Natural killer cell treated with Interleukin-12 subunit alpha and Interleukin-12 subunit beta and Interleukin-15 and Interleukin-18, amount 100 ng/mL, for 72 hours (primary cell): ENCODE measurements around the gene VPS33A. TPM values are rescaled to one million over a fixed set of nuclear protein-coding genes. Genes with fewer than 3 reads are reported as not detected.
"Not testable (repeated sequence)": the region's sequence is repeated elsewhere in the genome, so short reads cannot be mapped to it uniquely, and the experiment has no call there.

Experiments
- ATAC-seq, 2 donors: fragments of 150-1000 bp; cut with Tn5 transposase in 1 of 2; sonication (Bioruptor Pico), chemical (Tn5 transposase) in 1 of 2; 2 replicates each; pipeline ENCODE4 v1.10.0; 2021
- DNase-seq: peaks from one replicate; pipeline ENCODE4 v3.0.0; 2022; ENCODE audit warnings: low spot score
- H3K27ac Mint-ChIP-seq, 2 donors: 1 replicate in 1 of 2; 2 replicates in 1 of 2; pipeline ENCODE4 v1.8.0; 2022; ENCODE audit warnings: mixed read lengths in 2 of 2, mild to moderate bottlenecking in 1 of 2, moderate library complexity in 1 of 2
- H3K27me3 Mint-ChIP-seq, 2 donors: 1 replicate in 1 of 2; 2 replicates in 1 of 2; pipeline ENCODE4 v1.8.0; 2022; ENCODE audit warnings: mixed read lengths in 2 of 2
- H3K36me3 Mint-ChIP-seq: one replicate; pipeline ENCODE4 v1.8.0; 2022; ENCODE audit warnings: mixed read lengths
- H3K4me1 Mint-ChIP-seq, 2 donors: 1 replicate in 1 of 2; 2 replicates in 1 of 2; pipeline ENCODE4 v1.8.0; 2022; ENCODE audit warnings: low read depth in 2 of 2, mixed read lengths in 2 of 2, mild to moderate bottlenecking in 1 of 2
- H3K4me3 Mint-ChIP-seq: one replicate; pipeline ENCODE4 v1.8.0; 2022; ENCODE audit warnings: mixed read lengths
- H3K9me3 Mint-ChIP-seq: 2 replicates; pipeline ENCODE4 v1.8.0; 2022; ENCODE audit warnings: mixed read lengths
- total RNA-seq, 2 donors: library from RNA; stranded (reverse); gene quantifications; one replicate each; pipeline ENCODE4 v1.2.3, GENCODE V29; 2022

Gene VPS33A
- total RNA-seq, 2 donors from 2014 or later = 31.8 to 34.4 TPM

GRCh38 chr12:122283680-122284079 is 17.4 kb upstream of the VPS33A start:
- ATAC-seq (no peak), DNase-seq (no peak)
- H3K36me3 Mint-ChIP-seq = no peaks in the 10 kb centered on the region
- H3K4me1 Mint-ChIP-seq = peaks cover 0 to 3% of the 10 kb centered on the region in 2 donors
- H3K4me3 Mint-ChIP-seq = no peak overlapping the region
- H3K9me3 Mint-ChIP-seq = no peaks in the 10 kb centered on the region
- H3K27me3 Mint-ChIP-seq = no peaks in the 10 kb centered on the region
- no peak overlapping the region for H3K27ac Mint-ChIP-seq

GRCh38 chr12:122282061-122282460 is 15.8 kb upstream of the VPS33A start:
- H3K4me1 Mint-ChIP-seq = peaks cover 0 to 2% of the 10 kb centered on the region in 2 donors
- no peaks in the 10 kb centered on the region for H3K36me3 Mint-ChIP-seq
- no peaks in the 10 kb centered on the region for H3K27me3 Mint-ChIP-seq
- no peaks in the 10 kb centered on the region for H3K9me3 Mint-ChIP-seq
- no peak overlapping the region for H3K27ac Mint-ChIP-seq
- no peak for ATAC-seq
- no peak for DNase-seq
- no peak overlapping the region for H3K4me3 Mint-ChIP-seq

- no peak for ATAC-seq
- no peak overlapping the region for H3K4me3 Mint-ChIP-seq
- H3K27me3 Mint-ChIP-seq = no peaks in the 10 kb centered on the region
- peaks cover 0 to 2% of the 10 kb centered on the region in 2 donors for H3K4me1 Mint-ChIP-seq
- no peak overlapping the region for H3K27ac Mint-ChIP-seq
- no peak for DNase-seq
- peaks cover 5% of the 10 kb centered on the region for H3K36me3 Mint-ChIP-seq
- H3K9me3 Mint-ChIP-seq = no peaks in the 10 kb centered on the region
Measured at GRCh38 chr12:122276242-122276641, 9.9 kb upstream of the VPS33A start.

GRCh38 chr12:122275459-122275858 is 9.2 kb upstream of the VPS33A start:
- Mint-ChIP-seq H3K36me3 (peaks cover 5% of the 10 kb centered on the region), H3K9me3 (no peaks in the 10 kb centered on the region), H3K27me3 (no peaks in the 10 kb centered on the region), H3K4me1 (peaks cover 0 to 2% of the 10 kb centered on the region in 2 donors), H3K4me3 (no peak overlapping the region), H3K27ac (no peak overlapping the region)
- ATAC-seq = no peak
- no peak for DNase-seq

- Mint-ChIP-seq H3K27me3 (no peaks in the 10 kb centered on the region), H3K4me3 (peak overlapping the region; percentile 94), H3K9me3 (no peaks in the 10 kb centered on the region), H3K27ac (peak overlapping the region; percentile 97 to 99), H3K4me1 (peaks cover 7 to 10% of the 10 kb centered on the region in 2 donors), H3K36me3 (peaks cover 5% of the 10 kb centered on the region)
- ATAC-seq (peak; percentile 59 to 62), DNase-seq (no peak)
Measured at GRCh38 chr12:122265886-122266229, 436 bp downstream of the VPS33A start.

GRCh38 chr12:122265476-122265875 is 818 bp downstream of the VPS33A start:
- Mint-ChIP-seq H3K27ac (peak overlapping the region; percentile 97 to 99), H3K4me1 (peaks cover 7 to 10% of the 10 kb centered on the region in 2 donors), H3K36me3 (peaks cover 5% of the 10 kb centered on the region), H3K27me3 (no peaks in the 10 kb centered on the region), H3K4me3 (peak overlapping the region; percentile 94), H3K9me3 (no peaks in the 10 kb centered on the region)
- ATAC-seq (no peak), DNase-seq (no peak)

GRCh38 chr12:122260735-122261134 is 5.6 kb downstream of the VPS33A start:
- not testable (repeated sequence) for H3K27ac Mint-ChIP-seq, ATAC-seq, H3K4me3 Mint-ChIP-seq, H3K9me3 Mint-ChIP-seq, H3K4me1 Mint-ChIP-seq, H3K27me3 Mint-ChIP-seq, DNase-seq
- peaks cover 11% of the 10 kb centered on the region for H3K36me3 Mint-ChIP-seq

GRCh38 chr12:122258939-122259338 is 7.4 kb downstream of the VPS33A start:
- H3K36me3 Mint-ChIP-seq = peaks cover 11% of the 10 kb centered on the region
- H3K4me3 Mint-ChIP-seq, H3K27ac Mint-ChIP-seq, H3K9me3 Mint-ChIP-seq, H3K4me1 Mint-ChIP-seq, DNase-seq, H3K27me3 Mint-ChIP-seq, ATAC-seq: not testable (repeated sequence)

- not testable (repeated sequence) for H3K9me3 Mint-ChIP-seq, H3K4me3 Mint-ChIP-seq, H3K4me1 Mint-ChIP-seq, H3K36me3 Mint-ChIP-seq, ATAC-seq, H3K27me3 Mint-ChIP-seq, DNase-seq
- peak overlapping the region in 1 of 2 donors; percentile 73 for H3K27ac Mint-ChIP-seq
Measured at GRCh38 chr12:122258462-122258861, 7.8 kb downstream of the VPS33A start.

GRCh38 chr12:122250536-122250935 is 15.8 kb downstream of the VPS33A start:
- Mint-ChIP-seq H3K27ac (no peak overlapping the region), H3K36me3 (peaks cover 6% of the 10 kb centered on the region)
- no peak for DNase-seq

GRCh38 chr12:122250047-122250446 is 16.2 kb downstream of the VPS33A start:
- H3K4me1 Mint-ChIP-seq = peaks cover 0 to under 1% of the 10 kb centered on the region in 2 donors
- H3K27me3 Mint-ChIP-seq = no peaks in the 10 kb centered on the region
- no peaks in the 10 kb centered on the region for H3K9me3 Mint-ChIP-seq
- no peak for ATAC-seq
- peaks cover 6% of the 10 kb centered on the region for H3K36me3 Mint-ChIP-seq
- no peak overlapping the region for H3K27ac Mint-ChIP-seq
- no peak overlapping the region for H3K4me3 Mint-ChIP-seq
- DNase-seq = no peak

More at GRCh38 chr12:122250536-122250935, 15.8 kb downstream of the VPS33A start:
- no peaks in the 10 kb centered on the region for H3K4me1 Mint-ChIP-seq
- no peaks in the 10 kb centered on the region for H3K27me3 Mint-ChIP-seq
- no peak overlapping the region for H3K4me3 Mint-ChIP-seq
- no peaks in the 10 kb centered on the region for H3K9me3 Mint-ChIP-seq
- no peak for ATAC-seq

GRCh38 chr12:122245553-122245952 is 20.7 kb downstream of the VPS33A start:
- Mint-ChIP-seq H3K36me3 (peaks cover 6% of the 10 kb centered on the region), H3K27ac (no peak overlapping the region), H3K4me1 (peaks cover 5 to 9% of the 10 kb centered on the region in 2 donors), H3K9me3 (no peaks in the 10 kb centered on the region), H3K27me3 (no peaks in the 10 kb centered on the region), H3K4me3 (no peak overlapping the region)
- DNase-seq = no peak
- no peak for ATAC-seq

- H3K27me3 Mint-ChIP-seq = no peaks in the 10 kb centered on the region
- H3K36me3 Mint-ChIP-seq = peaks cover 3% of the 10 kb centered on the region
- peaks cover 5 to 9% of the 10 kb centered on the region in 2 donors for H3K4me1 Mint-ChIP-seq
- H3K9me3 Mint-ChIP-seq = no peaks in the 10 kb centered on the region
- ATAC-seq = peak in 1 of 2 donors; percentile 68
- peak overlapping the region; percentile 70 for H3K4me3 Mint-ChIP-seq
- DNase-seq = no peak
- peak overlapping the region; percentile 30 to 57 for H3K27ac Mint-ChIP-seq
Measured at GRCh38 chr12:122244565-122245371, 21.5 kb downstream of the VPS33A start.

GRCh38 chr12:122243965-122244364 is 22.3 kb downstream of the VPS33A start:
- Mint-ChIP-seq H3K9me3 (no peaks in the 10 kb centered on the region), H3K27ac (peak overlapping the region; percentile 19 to 57), H3K4me1 (peaks cover 5 to 9% of the 10 kb centered on the region in 2 donors), H3K4me3 (peak overlapping the region; percentile 70), H3K36me3 (no peaks in the 10 kb centered on the region), H3K27me3 (no peaks in the 10 kb centered on the region)
- DNase-seq (no peak), ATAC-seq (no peak)
